Activated T-cell treated with anti-CD3 and anti-CD28 coated beads, Interleukin-2, amount 50 U/mL, for 1 hour (primary cell): ENCODE measurements around the gene BTNL2.
"Not testable (repeated sequence)": the region's sequence is repeated elsewhere in the genome, so short reads cannot be mapped to it uniquely, and the experiment has no call there.

ENCODE experiments used
- DNase-seq: peaks from one replicate; pipeline ENCODE4 v3.0.0-alpha.2; 2020

The BTNL2 gene

GRCh38 chr6:32359225-32359624 lies 47.8 kb downstream of the BTNL2 start:
- not testable (repeated sequence) for DNase-seq

GRCh38 chr6:32358548-32358947 lies 48.4 kb downstream of the BTNL2 start:
- not testable (repeated sequence) for DNase-seq

GRCh38 chr6:32355018-32355417 lies 52.0 kb downstream of the BTNL2 start:
- DNase-seq: no peak

- DNase-seq: no peak
Observed at GRCh38 chr6:32353348-32353747, 53.6 kb downstream of the BTNL2 start.
